ENCODE results near the gene ATG5.

Gene ATG5

DNA sequence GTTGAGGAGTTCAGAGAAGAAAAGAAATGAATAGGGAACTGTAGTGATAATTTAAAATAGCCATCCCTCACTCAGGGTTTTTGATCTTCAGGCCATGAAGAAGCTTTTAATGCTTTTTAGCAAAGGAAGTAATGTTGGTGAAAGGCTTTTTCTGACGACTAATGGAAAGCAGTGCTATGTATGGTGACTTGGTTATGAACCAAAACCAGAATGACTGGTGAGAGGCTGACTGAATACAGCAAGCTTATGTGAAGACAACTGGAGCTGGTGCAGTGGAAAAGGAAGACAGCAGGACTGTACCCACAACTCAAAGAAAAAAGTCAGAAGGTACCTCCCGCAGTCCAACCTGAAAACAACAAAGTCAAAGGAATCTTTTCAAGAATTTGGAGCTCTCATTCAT, 120.6 kb downstream of the ATG5 start:
- DNase-seq (ENCODE audit: low read depth, low spot score), result no peak
- ChIA-PET CTCF (interaction anchor here (0.8 to 3.4 kb wide), 4 partner anchors 9 to 44 kb away, joined by 3 to 20 read pairs (median 6); no protein-coding TSS in a partner anchor), POLR2A (no interaction called here)
- H3K4me3 ChIP-seq (ENCODE audit: low read depth, low read length), result no peak overlapping the region
- TF ChIP-seq, protein P1, sequence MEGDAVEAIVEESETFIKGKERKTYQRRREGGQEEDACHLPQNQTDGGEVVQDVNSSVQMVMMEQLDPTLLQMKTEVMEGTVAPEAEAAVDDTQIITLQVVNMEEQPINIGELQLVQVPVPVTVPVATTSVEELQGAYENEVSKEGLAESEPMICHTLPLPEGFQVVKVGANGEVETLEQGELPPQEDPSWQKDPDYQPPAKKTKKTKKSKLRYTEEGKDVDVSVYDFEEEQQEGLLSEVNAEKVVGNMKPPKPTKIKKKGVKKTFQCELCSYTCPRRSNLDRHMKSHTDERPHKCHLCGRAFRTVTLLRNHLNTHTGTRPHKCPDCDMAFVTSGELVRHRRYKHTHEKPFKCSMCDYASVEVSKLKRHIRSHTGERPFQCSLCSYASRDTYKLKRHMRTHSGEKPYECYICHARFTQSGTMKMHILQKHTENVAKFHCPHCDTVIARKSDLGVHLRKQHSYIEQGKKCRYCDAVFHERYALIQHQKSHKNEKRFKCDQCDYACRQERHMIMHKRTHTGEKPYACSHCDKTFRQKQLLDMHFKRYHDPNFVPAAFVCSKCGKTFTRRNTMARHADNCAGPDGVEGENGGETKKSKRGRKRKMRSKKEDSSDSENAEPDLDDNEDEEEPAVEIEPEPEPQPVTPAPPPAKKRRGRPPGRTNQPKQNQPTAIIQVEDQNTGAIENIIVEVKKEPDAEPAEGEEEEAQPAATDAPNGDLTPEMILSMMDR (IDR thresholded peaks at IDR 0.05; ENCODE audit: insufficient read depth, low read length, missing control alignments), result no peak

DNA sequence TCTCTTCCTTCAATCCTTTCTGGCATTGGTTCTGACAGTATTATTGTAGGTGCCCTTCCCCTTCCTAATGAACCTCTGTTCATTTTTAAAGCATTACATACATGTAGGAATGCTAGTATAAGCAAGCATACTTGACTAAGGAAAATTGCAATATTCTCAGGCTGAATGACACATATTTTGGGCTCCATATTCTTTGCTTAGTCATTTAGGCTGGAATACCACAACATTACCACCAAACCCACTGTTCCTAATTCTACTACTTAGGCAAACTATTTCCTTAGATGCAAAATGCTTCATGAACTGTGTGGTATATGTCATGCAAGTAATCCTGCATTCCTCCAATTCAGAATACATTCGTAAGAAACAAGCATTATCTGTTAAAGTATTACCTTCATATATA, 125.6 kb downstream of the ATG5 start:
- POLR2A ChIA-PET, result no interaction called here
- peak; percentile 81 for DNase-seq (ENCODE audit: low read depth, low spot score)
- CTCF ChIA-PET, result interaction anchor here (0.9 kb wide), 1 partner anchor 21 kb away, joined by 3 read pairs; no protein-coding TSS in a partner anchor
- H3K4me3 ChIP-seq (ENCODE audit: low read depth, low read length), result no peak overlapping the region
- TF ChIP-seq, protein P1 (IDR thresholded peaks at IDR 0.05; ENCODE audit: insufficient read depth, low read length, missing control alignments), result no peak

DNA sequence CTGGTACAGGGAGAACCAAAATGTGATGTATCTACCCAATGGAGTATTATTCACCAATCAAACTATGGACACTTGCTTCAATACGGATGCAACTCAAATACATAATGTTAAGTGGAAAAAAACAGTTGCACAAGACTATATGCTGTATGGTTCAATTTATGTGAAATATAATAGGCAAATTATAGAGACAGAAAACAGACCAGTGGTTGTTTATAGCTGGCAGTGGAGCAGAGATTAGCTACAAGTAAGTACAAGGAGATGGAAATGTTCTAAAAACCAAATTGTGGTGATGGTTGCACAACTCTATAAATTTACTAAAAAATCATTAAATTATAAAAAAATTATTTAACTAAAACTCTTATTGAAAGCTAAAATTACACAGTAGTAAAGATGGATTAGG, 126.2 kb downstream of the ATG5 start:
- CTCF ChIA-PET, result interaction anchor here (0.9 kb wide), 1 partner anchor 22 kb away, joined by 3 read pairs; no protein-coding TSS in a partner anchor
- no peak overlapping the region for H3K4me3 ChIP-seq (ENCODE audit: low read depth, low read length)
- DNase-seq (ENCODE audit: low read depth, low spot score), result no peak
- TF ChIP-seq, protein P1 (IDR thresholded peaks at IDR 0.05; ENCODE audit: insufficient read depth, low read length, missing control alignments), result no peak
- POLR2A ChIA-PET, result no interaction called here

DNA sequence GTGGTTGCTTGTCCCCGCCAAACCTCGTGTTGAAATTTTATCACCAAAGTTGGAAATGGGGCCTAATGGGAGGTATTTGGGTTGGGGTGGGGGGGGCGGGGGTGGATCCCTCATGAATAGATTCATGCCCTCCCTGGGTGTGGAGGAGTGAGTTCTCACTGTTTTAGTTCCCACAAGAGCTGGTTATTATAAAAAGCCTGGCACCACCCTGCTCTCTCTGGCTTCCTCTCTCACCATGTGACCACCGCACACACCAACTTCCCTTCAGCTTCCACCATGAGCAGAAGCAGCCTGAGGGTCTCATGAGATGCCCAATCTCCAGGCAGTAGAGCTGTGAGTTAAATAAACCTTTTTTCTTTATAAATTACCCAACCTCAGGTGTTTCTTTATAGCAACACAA, 128.1 kb downstream of the ATG5 start:
- no peak for DNase-seq (ENCODE audit: low read depth, low spot score)
- TF ChIP-seq, protein P1 (IDR thresholded peaks at IDR 0.05; ENCODE audit: insufficient read depth, low read length, missing control alignments), result no peak
- no peak overlapping the region for H3K4me3 ChIP-seq (ENCODE audit: low read depth, low read length)
- POLR2A ChIA-PET, result interaction anchor here (0.6 kb wide), 1 partner anchor 766 kb away, joined by 4 read pairs; no protein-coding TSS in a partner anchor
- CTCF ChIA-PET, result interaction anchor here (0.7 to 1.0 kb wide), 2 partner anchors 26 to 61 kb away, joined by 3 to 4 read pairs; no protein-coding TSS in a partner anchor

DNA sequence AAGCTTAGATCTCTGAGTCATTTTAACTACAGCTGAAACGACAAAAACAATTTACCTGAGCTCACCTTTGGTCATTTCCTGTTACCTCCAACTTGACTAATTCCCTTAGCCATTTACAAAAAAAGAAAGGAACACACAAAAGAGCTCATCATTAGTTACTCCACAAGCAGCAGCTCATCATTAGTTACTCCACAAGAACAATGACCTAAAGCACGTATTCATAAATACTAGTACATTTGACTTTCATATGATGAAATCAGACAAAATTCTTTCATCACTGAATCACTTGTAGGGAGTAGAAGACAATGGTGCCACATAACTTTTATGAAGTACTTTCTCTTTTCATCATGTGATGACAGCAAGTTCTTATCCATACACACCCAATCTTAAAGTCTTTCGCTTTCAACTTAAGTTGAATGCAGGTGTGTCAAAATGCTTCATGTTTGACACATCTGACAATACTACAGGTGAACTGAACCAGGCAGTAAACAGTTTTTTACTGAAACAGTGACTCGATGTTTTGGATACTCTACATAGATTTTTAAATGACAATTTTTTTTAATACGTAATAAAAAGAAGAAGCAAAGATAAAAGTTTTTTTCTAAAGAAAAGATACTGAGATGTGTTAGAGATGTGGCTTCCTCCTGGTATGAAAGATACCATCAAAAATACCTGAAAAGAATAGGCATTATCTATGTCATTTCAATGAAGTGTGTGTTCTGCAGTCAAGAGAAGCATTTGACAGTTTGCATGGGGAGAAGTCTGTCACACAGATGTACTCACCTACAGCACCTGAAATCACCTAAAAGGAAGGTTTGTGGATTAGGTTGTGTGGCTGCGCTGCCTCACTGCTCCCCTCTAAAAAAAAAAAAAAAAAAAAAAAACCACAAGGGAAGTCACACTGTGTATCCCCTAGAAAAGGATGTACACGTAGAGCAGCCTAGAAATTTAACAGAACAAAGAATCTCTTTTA, 130.3 kb downstream of the ATG5 start:
- POLR2A ChIA-PET, result no interaction called here
- DNase-seq (ENCODE audit: low read depth, low spot score), result no peak
- CTCF ChIA-PET, result interaction anchor here (0.6 to 1.7 kb wide), 4 partner anchors 10 to 102 kb away, joined by 3 to 4 read pairs (median 3); no protein-coding TSS in a partner anchor
- TF ChIP-seq, protein P1 (IDR thresholded peaks at IDR 0.05; ENCODE audit: insufficient read depth, low read length, missing control alignments), result no peak
- H3K4me3 ChIP-seq (ENCODE audit: low read depth, low read length), result no peak overlapping the region

DNA sequence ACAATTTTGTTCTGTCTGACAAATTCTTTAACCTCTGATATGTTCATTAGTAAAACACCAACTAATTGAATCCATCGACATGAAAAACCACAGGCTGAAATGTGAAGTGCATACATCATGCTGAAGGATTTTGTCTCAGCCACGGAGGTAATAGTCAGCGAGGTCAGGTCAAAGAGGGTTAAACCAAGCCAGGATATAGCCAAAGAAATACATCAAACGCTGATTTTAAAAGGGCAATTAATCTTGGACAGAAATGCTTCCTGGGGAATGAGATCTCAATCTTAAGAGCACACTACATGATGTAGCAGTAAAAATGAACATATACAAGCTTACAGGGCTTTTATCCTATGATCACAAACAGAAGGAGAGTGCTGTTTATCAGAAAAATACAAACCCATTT, 132.7 kb downstream of the ATG5 start:
- TF ChIP-seq, protein P1 (IDR thresholded peaks at IDR 0.05; ENCODE audit: insufficient read depth, low read length, missing control alignments), result no peak
- ChIA-PET CTCF (interaction anchor here (1.1 kb wide), 1 partner anchor 30 kb away, joined by 3 read pairs; no protein-coding TSS in a partner anchor), POLR2A (interaction anchor here (1.8 kb wide), 1 partner anchor 11 kb away, joined by 9 read pairs; no protein-coding TSS in a partner anchor)
- H3K4me3 ChIP-seq (ENCODE audit: low read depth, low read length), result no peak overlapping the region
- no peak for DNase-seq (ENCODE audit: low read depth, low spot score)

Data from AG04449 (cell line).